ENCODE data around the gene WNT9A.

Gene WNT9A

DNA sequence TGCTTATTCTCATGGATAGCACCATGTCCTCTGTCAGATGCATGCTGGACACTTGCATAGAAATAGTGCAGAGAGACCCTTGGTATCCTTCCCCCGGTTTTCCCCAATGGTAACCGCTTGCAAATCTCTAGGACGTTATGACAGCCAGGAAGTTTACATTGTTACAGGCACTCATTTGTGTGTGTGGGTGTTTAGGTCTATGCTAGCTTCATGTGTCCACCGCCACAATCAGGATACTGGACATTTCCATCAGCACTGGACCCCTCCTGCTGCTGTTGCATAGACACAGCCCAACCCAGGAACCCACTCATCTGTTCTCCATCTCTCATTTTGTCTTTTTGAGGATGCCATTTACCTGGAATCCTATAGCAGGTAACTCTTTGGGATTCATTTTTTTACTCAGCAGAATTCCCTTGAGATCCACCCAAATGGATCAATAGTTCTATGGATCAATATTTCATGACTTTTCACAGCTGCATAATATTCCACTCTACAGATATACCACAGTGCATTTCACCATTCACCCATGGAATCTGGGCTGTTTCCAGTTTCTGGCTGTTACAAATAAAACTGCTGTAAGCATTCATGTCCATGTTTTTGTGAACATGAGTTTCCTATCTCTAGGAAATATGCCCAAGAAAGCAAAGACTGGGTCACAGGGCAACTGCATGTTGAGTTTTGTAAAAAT is 6.6 kb upstream of the WNT9A start:
- no peak for DNase-seq

DNA sequence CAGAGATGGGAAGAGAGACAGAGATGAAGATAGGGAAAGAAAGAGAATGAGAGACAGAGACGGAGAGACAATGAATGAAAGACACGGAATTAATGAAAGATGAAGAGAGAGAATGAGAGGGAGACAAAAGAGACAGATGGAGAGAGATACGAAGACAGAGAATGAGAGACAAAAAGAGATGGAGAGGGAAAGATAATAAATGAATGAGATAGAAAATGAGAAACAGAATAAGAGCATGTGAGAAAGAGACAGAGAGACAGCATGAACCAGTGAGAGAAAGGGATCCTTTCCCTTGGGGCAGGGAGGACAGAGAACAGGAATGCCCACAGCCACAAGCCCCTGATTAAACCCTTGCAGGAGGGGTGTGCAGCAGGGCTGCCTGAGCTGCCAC is 5.3 kb upstream of the WNT9A start:
- DNase-seq, result no peak

DNA sequence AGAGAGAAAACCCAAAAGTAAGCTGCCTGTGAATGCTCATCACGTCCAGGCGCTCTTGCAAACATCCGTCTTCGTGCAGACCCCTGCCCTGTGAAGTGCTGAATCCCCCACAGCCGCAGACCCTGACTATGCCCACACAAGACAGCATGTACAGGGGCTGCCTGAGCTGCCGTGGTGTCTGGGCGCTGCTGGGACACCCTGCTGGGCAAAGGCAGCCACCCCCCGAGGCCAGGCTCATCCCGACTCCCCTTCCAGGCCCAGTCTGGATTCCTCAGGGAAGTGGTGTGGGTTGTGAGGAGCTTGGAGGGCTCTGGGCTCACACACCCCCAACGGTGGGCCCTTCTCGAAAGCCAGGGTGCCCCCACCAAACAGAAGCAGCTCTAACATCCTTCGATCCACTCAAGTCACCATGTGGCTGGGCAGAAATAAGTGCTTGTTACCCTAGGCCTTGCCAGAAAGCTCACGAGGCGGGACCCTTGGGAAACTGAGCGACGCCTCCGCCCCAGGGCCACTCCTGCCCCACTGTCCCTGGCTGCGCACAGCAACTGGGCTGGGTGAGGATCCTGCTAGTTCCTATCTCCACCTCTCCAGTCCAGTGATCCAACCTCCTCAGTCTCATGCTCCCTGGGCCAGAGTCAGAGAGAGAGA is 4.8 kb upstream of the WNT9A start:
- no peak for DNase-seq

DNA sequence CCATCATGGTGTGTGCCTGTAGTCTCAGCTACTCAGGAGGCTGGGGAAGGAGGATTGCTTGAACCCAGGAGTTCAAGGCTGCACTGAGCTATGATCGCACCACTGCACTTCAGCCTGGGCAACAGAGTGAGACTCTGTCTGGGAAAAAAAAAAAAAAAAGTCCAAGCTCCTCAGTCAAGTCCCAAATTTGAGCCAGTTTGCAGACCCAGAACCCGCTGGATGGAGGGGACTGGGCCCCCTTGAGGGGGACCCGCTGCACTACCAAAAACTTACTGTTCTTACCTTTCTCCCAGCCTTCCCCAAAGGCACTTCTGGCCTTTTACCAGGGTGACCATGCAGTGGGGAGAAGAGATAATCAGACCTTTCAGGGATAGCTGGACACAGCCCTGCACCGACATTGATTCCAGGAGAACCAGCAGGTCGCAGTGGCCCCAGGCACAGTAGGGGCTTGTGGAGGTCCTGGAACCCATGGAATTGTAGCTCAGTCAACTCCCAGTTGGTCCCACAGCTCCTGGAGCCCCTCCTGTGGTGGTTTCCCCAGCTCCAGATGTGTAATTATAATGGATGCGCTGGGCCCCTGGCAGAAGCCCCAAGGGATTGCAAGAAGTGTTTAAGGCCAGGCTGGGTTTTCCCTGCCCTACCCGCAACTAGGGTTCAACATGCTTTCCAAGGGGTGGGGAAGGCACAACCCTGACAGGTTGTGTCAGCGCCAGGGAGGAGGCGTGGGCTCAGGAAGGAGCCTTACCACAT is 4.1 kb upstream of the WNT9A start:
- DNase-seq, result no peak

DNA sequence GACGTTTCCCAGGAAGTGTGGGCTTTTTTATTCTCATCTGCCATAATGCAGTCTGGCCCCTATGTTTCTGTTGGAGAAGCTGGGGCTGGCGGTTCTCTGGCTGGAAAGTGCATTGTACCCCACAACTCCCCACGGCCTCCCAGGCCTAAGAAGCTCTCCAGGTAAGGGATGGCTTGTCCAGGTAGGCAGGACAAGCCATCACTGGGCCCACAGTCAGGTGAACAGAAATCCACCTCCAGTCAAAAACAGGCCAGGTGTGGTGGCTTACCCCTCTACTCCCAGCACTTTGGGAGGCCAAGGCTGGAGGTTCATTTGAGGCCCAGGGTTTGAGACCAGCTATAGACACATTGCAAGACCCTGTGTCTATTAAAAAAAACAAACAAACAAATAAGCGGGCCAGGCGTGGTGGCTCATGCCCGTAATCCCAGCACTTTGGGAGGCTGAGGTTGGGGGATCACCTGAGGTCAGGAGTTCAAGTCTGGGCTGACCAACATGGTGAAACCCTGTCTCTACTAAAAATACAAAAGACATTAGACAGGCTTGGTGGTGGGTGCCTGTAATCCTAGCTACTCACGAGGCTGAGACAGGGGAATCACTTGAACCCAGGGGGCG is 3.1 kb upstream of the WNT9A start:
- DNase-seq, result no peak

DNA sequence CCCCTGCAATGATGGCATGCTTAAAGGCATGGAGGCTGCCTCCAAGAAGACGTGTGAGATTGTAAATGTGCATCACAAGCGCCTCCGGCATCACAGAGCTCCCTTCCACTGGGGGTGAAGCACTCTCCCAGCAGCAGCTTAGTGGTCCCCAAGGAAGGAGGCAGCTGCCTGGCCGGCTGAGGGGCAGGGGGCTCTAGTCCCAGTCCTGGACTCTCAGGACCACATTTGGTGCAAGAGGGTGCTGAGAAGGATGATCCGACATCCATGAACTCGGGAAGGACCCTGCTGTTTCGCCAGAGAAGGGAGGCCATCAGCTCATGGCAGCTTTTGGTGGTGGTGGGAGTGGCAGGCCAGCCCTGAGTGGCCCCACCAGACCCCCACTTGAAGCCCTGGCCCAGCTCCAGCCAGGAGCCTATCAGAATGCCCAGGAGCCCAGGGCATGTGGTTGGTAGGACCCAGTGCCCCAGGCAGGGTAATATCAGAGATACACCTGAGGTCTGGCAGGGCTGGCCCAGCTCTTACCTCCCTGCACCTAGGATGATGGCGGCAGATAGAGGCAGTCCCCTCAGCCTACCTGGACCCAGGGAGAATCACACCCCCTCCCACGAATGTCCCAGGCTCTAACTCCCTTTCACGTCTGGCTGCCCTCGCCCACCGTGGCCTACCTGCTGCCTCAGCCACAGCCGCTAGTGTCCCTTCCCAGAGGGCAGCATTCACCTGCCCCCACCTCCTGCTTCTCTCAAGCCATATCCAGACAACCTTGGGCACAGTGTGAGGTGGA is 2.4 kb upstream of the WNT9A start:
- no peak for DNase-seq

DNA sequence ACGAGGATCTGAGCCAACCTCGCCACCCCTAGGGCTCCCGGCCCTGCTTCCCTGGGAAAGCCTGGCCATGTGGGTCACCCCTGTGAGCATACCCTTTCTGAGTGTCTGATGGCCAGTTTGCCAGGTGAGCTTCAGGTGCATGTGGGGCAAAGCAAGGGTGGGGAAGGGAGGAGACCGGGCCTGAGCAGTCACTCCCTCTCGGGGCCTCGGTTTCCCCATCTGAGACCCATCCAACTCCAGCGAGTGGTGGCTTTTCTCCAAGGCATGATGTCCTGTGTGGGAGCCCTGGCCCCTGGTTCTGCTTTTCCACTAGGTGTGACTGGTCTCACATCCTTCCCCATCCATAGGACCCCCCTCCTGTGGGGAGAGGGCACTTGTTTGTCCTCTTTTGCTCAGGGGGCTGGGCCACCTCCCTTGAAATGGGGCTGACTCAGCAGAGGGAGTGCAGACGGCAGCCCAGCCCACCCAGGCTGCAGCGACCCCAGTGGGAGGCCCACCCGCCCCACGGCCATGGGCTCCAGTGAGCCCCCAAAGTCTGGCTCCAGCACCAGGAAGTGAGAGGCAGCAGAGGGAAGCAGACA is 1.7 kb upstream of the WNT9A start:
- no peak for DNase-seq

DNA sequence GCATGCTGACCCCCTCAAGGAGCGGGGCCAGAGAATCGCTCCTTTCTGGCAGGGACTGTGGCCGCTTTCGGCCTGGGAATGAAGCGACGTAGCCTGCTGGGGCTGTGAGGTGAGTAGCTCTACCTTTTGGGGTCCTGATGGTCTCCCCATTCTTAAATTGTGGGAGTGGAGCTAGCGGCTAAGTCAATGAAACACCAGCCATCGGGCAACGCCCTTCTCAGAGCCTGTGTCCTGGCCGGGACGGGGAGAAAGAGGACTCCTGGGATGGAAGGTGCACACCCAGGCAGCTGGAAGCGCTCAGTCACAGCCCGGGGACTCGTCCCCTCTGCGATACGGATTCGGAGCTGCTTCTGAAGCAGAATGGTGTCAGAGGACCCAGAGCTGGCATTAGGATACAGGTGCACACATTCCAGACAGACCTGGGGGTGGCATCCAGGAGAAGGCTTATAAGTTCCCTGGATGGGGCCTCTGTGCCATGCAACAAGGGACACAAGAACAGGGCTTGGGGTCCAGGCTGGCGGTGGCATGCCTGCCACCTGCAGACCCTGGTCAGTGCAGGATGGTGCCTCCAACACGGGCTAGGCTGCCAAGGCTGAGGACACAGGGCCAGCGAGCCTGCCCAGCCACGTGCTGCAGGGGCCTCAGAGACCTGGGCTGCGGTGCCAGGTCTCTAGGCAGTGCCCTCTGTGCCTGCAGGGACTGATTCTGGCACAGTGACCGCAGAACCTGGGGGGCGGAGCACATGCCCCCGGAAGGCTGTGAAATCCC is 945 bp upstream of the WNT9A start:
- no peak for DNase-seq

DNA sequence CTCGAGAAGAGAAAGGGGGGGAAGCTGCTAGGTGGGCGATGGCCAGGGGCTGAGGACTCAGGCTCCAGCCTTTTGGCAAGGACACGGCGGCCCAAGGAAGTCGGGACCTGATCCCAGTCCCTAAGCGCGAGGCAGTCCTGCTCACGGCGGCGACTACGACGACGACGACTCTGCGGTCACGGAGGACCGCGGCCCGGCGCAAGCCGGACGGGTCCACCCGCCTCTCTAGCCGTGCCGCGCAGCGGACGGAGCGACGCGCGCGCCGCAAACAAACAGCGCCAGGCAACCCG is 401 bp downstream of the WNT9A start:
- no peak for DNase-seq

DNA sequence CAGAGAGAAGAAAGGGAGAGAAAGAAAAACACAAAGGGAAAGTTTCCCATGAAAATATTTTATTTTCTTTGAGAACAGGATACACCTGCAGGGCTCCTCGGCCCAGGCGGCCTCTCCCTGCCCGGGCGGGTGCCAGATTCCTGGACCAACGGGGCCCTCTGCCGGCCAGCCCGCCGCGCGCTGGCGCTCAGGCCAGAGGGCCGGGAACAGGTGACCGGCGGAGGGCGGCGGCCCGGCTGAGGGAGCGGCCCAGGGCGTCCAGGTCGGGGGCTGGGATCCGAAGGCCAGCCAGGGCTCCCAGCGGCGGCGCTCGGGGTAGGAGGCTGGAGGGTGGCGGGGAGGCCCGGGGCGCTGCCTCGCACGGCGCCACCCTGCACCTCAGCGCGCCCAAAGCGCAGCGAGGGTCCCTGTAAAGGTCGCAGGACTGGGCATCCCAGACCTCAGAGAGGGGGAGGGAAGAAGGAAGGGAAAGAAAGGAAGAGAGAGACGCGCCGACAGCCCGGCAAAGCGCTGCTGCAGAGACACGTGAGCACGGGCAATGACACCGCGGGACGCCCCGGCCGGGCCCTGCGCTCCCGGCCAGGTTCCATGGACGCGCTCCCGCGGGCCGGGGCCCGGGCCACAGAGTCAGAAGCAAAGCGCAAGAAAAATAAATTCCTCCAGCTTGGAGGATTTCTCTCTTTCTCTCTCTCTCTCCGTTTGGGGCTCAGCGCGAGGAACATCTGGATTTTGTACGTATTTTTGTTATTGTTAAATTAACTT is 927 bp downstream of the WNT9A start:
- DNase-seq, result peak; percentile 37

DNA sequence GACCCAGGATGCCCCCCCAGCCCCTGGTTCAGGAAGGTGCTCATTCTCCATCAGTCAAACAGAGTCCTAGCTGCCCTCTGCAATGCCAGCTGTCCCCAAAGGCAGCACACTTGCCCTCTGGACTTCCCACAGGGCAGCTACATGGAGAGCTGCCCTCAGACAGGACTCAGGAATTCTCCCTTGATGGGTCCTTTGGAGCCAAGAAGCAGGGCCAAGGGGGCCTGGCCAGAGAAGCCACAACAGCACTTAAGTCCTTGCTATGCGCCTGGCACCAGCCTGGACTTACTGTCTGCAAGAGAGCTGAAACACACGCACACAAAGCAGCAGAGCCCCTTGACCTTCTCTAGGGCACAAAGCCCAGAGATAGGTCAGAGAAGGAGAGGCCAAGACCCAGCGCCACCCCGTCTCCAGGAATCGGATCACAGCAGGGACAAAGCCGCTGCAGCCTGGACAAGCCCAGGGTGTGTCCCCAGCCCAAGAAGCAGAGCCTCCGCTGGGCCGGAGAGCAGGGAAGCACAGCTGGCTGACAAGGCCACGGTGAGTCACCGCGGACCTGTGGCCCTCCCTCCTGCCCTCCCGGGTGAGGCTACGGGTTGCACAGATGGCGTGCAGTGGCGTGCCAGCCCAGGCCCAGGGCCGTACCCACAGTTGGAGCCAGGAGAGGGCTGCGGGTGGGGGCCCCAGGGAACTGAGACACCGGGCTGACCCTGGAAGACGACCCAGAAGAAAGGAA is 1.7 kb downstream of the WNT9A start:
- DNase-seq, result no peak

DNA sequence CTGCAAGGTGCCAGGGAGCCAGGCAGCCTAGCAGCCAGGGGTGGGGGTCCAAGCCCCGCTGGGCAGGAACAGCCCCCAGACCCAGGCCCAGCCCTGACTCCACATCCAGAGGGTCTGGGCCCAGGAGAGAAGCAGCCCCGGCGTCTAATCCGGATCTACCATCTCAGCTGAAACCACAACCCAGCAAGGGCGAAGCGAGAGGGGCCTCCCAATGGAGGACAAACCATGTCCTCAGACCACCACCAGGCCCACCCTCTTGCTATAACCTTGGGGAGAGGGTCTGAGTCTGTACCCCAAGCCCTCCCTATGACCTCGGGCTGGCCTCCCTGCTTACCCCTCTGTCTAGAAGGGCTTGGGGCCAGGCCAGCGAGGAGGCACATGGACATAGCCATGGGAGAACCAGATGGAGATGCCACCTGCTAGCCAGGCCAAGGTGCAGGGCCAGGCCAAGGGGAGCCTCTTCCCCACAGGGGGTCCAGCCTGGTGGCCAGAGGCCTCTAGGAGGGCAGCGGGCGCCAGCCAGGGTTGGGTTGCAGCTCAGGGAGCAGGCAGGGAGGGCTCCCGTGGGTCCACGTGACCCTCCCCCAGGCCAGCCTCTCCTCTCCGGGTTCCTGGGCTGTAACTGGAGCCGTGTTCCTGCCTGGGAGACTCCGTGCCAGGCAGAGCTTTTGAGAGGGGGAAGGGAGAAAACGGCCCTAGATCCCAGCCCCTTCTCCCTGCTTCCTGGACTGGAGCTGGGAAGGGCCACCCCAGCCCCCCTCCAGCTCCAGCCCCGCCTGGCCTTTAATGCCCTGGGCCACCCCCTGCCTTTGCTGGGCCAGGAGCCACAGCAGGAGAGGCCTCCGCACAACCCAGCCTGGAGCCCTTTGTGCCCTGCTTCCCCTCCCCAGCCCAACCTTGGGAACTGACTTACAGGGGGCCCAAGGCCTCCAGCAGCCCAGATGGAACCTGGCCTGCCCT is 2.5 kb downstream of the WNT9A start:
- no peak for DNase-seq

DNA sequence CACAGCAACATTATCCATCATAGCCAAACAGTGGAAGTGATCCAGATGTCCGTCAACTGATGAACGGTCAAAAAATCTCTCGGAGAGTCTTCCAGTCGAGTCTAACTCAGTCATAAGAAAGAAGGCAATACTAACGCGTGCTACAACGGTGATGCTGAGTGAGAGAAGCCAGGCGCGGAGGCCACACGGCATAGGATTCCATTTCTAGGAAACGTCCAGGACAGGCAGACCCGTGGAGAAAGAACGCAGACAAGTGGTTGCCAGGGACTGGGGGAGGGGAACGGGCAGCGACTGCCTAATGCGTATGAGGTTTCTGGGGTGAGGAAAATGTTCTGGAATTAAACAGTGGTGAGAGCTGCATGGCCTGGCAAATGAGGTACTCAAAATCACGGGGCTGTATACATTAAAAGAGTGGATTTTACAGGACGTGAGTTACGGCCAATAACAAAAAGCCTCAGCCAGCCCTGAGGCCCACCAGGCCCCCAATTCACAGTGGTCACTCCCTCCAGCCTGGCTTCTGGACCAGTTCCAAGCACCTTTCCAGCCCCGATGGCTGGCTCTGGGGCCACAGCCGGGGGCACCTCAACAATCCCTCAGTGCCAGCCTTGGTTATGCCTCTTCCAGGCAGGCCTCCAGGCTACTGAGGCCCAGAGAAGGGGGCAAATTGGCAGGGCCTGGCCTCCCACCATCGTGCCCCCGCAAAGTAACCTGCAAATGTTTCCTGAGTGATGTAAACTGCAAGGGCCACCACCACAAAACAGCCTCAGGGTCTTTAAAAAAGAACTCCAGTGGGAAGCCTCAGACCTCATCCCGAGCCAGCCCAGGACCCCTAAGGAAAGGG is 3.4 kb downstream of the WNT9A start:
- no peak for DNase-seq

DNA sequence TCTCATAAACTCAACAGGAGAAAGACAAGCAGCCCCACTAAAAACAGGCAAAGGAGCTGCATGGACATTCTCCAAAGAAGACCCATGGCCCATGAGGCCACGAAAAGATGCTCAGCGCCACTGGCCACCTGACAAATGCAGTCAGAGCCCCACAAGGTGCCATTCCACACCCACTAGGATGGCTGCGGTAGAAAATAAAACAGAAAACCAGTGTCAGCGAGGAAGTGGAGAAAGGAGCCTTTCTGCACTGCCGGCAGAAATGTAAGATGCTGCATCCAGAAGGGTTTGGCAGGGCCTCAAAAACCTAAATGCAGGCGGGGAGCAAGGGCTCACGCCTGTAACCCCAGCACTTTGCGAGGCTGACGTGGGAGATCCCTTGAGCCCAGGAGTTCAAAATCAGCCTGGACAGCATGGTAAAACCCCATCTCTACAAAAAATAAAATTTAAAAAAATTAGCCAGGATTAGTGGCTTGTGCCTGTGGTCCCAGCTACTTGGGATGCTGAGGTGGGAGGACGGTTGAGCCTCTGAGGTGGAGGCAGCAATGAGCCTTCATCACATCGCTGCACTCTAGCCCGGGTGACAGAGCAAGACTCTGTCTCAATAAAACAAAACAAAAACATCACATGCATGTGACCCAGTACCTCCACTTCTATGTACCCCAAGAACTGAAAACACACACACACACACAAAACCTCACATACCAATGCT is 4.2 kb downstream of the WNT9A start:
- DNase-seq, result no peak

DNA sequence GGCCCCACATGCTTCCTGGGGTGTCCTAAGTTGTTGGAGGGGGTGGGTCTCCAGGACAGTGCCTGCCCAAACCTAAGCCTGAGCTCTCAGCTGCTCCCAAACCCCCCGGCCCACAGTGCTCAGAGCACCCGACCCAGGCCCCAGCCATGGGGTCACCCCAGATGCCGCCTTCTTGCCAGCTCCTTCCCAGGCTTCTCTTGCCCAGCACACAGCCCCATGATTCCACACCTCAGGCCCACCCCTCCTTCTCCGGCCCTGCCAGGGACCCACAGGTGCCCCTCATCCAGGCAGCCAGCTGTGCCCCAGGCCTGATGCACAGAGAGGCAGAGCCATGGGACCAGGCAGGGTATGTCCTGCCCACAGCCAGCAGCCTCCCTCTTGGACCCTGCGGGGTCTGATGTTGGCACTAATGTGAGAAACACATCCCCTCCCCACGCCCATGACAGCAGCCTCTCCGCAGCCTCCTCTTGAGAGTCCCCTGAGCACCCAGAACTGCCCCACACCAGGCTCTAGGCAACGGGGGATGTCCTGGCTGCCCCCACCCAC is 4.9 kb downstream of the WNT9A start:
- no peak for DNase-seq

DNA sequence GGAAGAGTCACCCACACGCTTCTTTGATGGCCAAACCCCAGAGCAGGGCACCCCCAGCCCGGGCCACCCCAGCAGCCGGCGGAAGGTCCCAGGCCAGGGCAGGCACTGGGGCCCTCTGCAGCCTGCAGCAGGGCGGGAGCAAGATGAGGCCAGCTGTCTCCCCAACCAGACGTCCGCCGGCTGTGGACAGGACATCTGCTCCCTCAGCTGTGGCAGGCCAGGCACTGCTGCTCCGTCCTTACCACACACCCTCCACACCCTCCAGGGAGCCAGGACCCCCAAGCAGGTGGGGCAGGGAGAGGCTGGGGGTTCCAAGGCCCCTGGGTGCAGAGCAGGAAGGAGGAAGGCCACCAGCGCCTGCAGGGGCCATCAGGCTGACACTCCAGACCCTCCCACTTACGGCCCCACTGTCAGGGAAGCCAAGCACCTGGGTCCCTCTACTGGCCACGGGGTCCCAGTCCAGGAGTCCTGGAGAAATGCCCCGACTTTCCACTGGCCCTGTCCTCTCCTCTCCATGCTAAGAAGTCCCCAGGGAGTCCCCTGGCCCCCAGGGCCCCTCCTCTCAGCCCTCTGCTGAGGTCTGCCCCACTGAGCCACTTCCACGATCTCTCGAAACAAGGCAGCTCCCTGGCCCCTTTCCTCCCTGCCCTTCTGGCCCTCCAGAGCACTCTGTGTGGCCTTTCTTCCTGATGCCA is 5.6 kb downstream of the WNT9A start:
- DNase-seq, result no peak
